Endodermal cell (in vitro differentiated cells): ENCODE results near the gene PPA2. TPM values are rescaled to one million over a fixed set of nuclear protein-coding genes. Genes with fewer than 3 reads are reported as not detected.

Source experiments
- DNase-seq: peaks from one replicate; pipeline ENCODE4 v3.0.0-alpha.2; 2017
- H3K27ac ChIP-seq: 2 replicates; pipeline ENCODE4 v1.5.1; 2013; ENCODE audit warnings: mild to moderate bottlenecking, low read depth, low read length, moderate library complexity
- H3K27me3 ChIP-seq: 2 replicates; pipeline ENCODE4 v1.6.1; 2013; ENCODE audit warnings: mild to moderate bottlenecking, low read length, moderate library complexity; ENCODE audit not compliant: insufficient read depth, control insufficient read depth, poor library complexity, severe bottlenecking
- H3K36me3 ChIP-seq: 2 replicates; pipeline ENCODE4 v1.7.0; 2013; ENCODE audit warnings: mild to moderate bottlenecking, low read length, moderate library complexity; ENCODE audit not compliant: control insufficient read depth, insufficient read depth
- H3K4me1 ChIP-seq: one replicate; pipeline ENCODE4 v1.7.0; 2013; ENCODE audit warnings: low read length; ENCODE audit not compliant: control insufficient read depth, insufficient read depth
- H3K4me3 ChIP-seq: 2 replicates; pipeline ENCODE4 v1.5.1; 2013; ENCODE audit warnings: mild to moderate bottlenecking, low read length, moderate library complexity
- H3K9ac ChIP-seq: 2 replicates; pipeline ENCODE4 v1.6.1; 2013; ENCODE audit warnings: mild to moderate bottlenecking, low read length, moderate library complexity; ENCODE audit not compliant: poor library complexity, severe bottlenecking; ENCODE audit errors: extremely low read depth
- H3K9me3 ChIP-seq: 2 replicates; pipeline ENCODE4 v1.6.1; 2013; ENCODE audit warnings: mild to moderate bottlenecking, low read length, moderate library complexity; ENCODE audit not compliant: control insufficient read depth
- H3K27ac Mint-ChIP-seq: 2 replicates; pipeline ENCODE4 v1.8.0; 2020; ENCODE audit warnings: mixed read lengths
- H3K27me3 Mint-ChIP-seq: 2 replicates; pipeline ENCODE4 v1.8.0; 2021; ENCODE audit warnings: mild to moderate bottlenecking, mixed read lengths; ENCODE audit not compliant: insufficient read depth
- H3K36me3 Mint-ChIP-seq: 2 replicates; pipeline ENCODE4 v1.8.0; 2020; ENCODE audit warnings: low read depth, mixed read lengths
- H3K4me1 Mint-ChIP-seq: 2 replicates; pipeline ENCODE4 v1.8.0; 2020; ENCODE audit warnings: mixed read lengths
- H3K4me3 Mint-ChIP-seq: 2 replicates; pipeline ENCODE4 v1.8.0; 2020; ENCODE audit warnings: mild to moderate bottlenecking, moderate library complexity, mixed read lengths
- H3K9me3 Mint-ChIP-seq: 2 replicates; pipeline ENCODE4 v1.8.0; 2020; ENCODE audit warnings: mild to moderate bottlenecking, mixed read lengths
- WGBS, 2 experiments: methylation state at CpG; one replicate each; pipeline versions ENCODE4 v1.1.5 to v1.1.7; 2013; ENCODE audit warnings: missing lambda C conversion rate in 2 of 2, mixed read lengths in 1 of 2; ENCODE audit not compliant: insufficient coverage in 1 of 2, insufficient read length in 1 of 2; 5-methylcytosine and 5-hydroxymethylcytosine counted together
- long read RNA-seq, 4 experiments: library from polyadenylated mRNA in 2 of 4; library from RNA in 1 of 4; library from capped mRNA in 1 of 4; stranded (forward) in 3 of 4; unstranded in 1 of 4; transcript quantifications; one replicate each; pipeline ENCODE4 v2.0.0, GENCODE V29; 2020 to 2021; ENCODE audit warnings: inconsistent platforms in 1 of 4
- polyA plus RNA-seq, 2 experiments: library from polyadenylated mRNA; stranded (reverse); fragments of 50-300 nt; gene quantifications; one replicate each; pipeline ENCODE4 v1.2.3, GENCODE V29; 2013
- total RNA-seq, 2 donors: library from RNA; stranded (reverse); fragmentation: NEBNext Ultra II Directional in 1 of 2; extraction: Animal tissue kit (Norgen Biotek cat#: 25700) in 1 of 2; gene quantifications; 2 replicates in 1 of 2; 3 replicates in 1 of 2; pipeline ENCODE4 v1.2.1, GENCODE V29; 2021
- TF ChIP-seq, protein P1 (sequence below): fragments of 200-600 bp; sonication (generic); conservative IDR thresholded peaks from 2 replicates; pipeline ENCODE4 v1.5.0; 2021; ENCODE audit warnings: antibody characterized with exemption, mild to moderate bottlenecking

PPA2 gene
- 100 to 1,000 TPM in 1 of 2 donors, 10 to 100 TPM in 1; 90.7 to 133 TPM for total RNA-seq
- 103 TPM for polyA plus RNA-seq (2013, experiment 1 of 2)
- polyA plus RNA-seq (2013, experiment 2 of 2): 106 TPM
- long read RNA-seq, experiment 1, transcript PPA2-201 (12 exons, 1,684 nt): major isoform, 67 of 101 reads
- long read RNA-seq, experiment 1, partial matches to known transcripts: 11 of 101 reads
- long read RNA-seq, experiment 1, other reads (novel, unspliced or antisense): 14 of 101 reads
- long read RNA-seq, experiment 2, transcript PPA2-203 (10 exons, 1,072 nt): minor isoform, 6 of 103 reads
- long read RNA-seq, experiment 2, transcript PPA2-201 (12 exons, 1,684 nt): major isoform, 68 of 103 reads
- long read RNA-seq, experiment 2, partial matches to known transcripts: 1 of 103 reads
- long read RNA-seq, experiment 2, other reads (novel, unspliced or antisense): 24 of 103 reads
- long read RNA-seq, experiment 3, transcript PPA2-202 (11 exons, 1,414 nt): minor isoform, 5 of 123 reads
- long read RNA-seq, experiment 3, transcript PPA2-201 (12 exons, 1,684 nt): major isoform, 72 of 123 reads
- long read RNA-seq, experiment 3, partial matches to known transcripts: 3 of 123 reads
- long read RNA-seq, experiment 3, other reads (novel, unspliced or antisense): 34 of 123 reads
- long read RNA-seq, experiment 4, transcript PPA2-201 (12 exons, 1,684 nt): major isoform, 92 of 133 reads
- long read RNA-seq, experiment 4, transcript PPA2-202 (11 exons, 1,414 nt): minor isoform, 6 of 133 reads
- long read RNA-seq, experiment 4, transcript PPA2-203 (10 exons, 1,072 nt): minor isoform, 10 of 133 reads
- long read RNA-seq, experiment 4, partial matches to known transcripts: 1 of 133 reads
- long read RNA-seq, experiment 4, other reads (novel, unspliced or antisense): 22 of 133 reads

GRCh38 chr4:105473324-105474098 is at the start of gene PPA2:
TSS of gene PPA2 (minus strand) at chr4:105474062. CDS start at chr4:105474050, 12 bp downstream.
- H3K9ac ChIP-seq: peak within 1 kb of the TSS; percentile 96
- peaks cover 34% of the 10 kb centered on the region for H3K27me3 Mint-ChIP-seq
- H3K36me3 Mint-ChIP-seq: peaks cover 5% of the 10 kb centered on the region
- no peaks in the 10 kb centered on the region for H3K9me3 ChIP-seq
- H3K9me3 Mint-ChIP-seq: peaks cover 2% of the 10 kb centered on the region
- TF ChIP-seq, protein P1, sequence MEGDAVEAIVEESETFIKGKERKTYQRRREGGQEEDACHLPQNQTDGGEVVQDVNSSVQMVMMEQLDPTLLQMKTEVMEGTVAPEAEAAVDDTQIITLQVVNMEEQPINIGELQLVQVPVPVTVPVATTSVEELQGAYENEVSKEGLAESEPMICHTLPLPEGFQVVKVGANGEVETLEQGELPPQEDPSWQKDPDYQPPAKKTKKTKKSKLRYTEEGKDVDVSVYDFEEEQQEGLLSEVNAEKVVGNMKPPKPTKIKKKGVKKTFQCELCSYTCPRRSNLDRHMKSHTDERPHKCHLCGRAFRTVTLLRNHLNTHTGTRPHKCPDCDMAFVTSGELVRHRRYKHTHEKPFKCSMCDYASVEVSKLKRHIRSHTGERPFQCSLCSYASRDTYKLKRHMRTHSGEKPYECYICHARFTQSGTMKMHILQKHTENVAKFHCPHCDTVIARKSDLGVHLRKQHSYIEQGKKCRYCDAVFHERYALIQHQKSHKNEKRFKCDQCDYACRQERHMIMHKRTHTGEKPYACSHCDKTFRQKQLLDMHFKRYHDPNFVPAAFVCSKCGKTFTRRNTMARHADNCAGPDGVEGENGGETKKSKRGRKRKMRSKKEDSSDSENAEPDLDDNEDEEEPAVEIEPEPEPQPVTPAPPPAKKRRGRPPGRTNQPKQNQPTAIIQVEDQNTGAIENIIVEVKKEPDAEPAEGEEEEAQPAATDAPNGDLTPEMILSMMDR: no peak
- peaks cover 31% of the 10 kb centered on the region for H3K27me3 ChIP-seq
- no peaks in the 10 kb centered on the region for H3K4me1 ChIP-seq
- peaks cover 14% of the 10 kb centered on the region for H3K4me1 Mint-ChIP-seq
- peak; percentile 93 for DNase-seq
- H3K27ac Mint-ChIP-seq: peak within 1 kb of the TSS; percentile 99
- H3K4me3 ChIP-seq: peak within 1 kb of the TSS; percentile 95
- H3K36me3 ChIP-seq: peaks cover 11% of the 10 kb centered on the region
- peak within 1 kb of the TSS; percentile 78 for H3K27ac ChIP-seq
- WGBS, 2 experiments: 0% methylated on average over 13 to 72 of the region's 72 CpGs
- H3K4me3 Mint-ChIP-seq: peak within 1 kb of the TSS; percentile 98

GRCh38 chr4:105520819-105521790 is 47.2 kb upstream of the PPA2 start:
- peak; percentile 72 for DNase-seq
- Histone ChIP-seq H3K36me3 (no peaks in the 10 kb centered on the region), H3K9me3 (no peaks in the 10 kb centered on the region), H3K27me3 (no peaks in the 10 kb centered on the region), H3K9ac (no peak overlapping the region), H3K27ac (no peak overlapping the region), H3K4me3 (no peak overlapping the region), H3K4me1 (no peaks in the 10 kb centered on the region)
- Mint-ChIP-seq H3K9me3 (no peaks in the 10 kb centered on the region), H3K36me3 (no peaks in the 10 kb centered on the region), H3K4me1 (no peaks in the 10 kb centered on the region), H3K27me3 (peaks cover 19% of the 10 kb centered on the region), H3K27ac (no peak overlapping the region), H3K4me3 (no peak overlapping the region)
- 20% methylated on average over 3 of the region's 3 CpGs; no CpG with 5 or more reads in 1 of the 2 experiments for WGBS, 2 experiments
- TF ChIP-seq, protein P1: peak; percentile 84
